Pons (tissue), 1 donor: Measurements from ENCODE around the gene NONO.
"Not testable (repeated sequence)": the region's sequence is repeated elsewhere in the genome, so short reads cannot be mapped to it uniquely, and the experiment has no call there.

Experiments
- DNase-seq: peaks from one replicate; pipeline ENCODE4 v3.0.0-alpha.2; 2016; ENCODE audit warnings: low spot score

Gene NONO, protein sequence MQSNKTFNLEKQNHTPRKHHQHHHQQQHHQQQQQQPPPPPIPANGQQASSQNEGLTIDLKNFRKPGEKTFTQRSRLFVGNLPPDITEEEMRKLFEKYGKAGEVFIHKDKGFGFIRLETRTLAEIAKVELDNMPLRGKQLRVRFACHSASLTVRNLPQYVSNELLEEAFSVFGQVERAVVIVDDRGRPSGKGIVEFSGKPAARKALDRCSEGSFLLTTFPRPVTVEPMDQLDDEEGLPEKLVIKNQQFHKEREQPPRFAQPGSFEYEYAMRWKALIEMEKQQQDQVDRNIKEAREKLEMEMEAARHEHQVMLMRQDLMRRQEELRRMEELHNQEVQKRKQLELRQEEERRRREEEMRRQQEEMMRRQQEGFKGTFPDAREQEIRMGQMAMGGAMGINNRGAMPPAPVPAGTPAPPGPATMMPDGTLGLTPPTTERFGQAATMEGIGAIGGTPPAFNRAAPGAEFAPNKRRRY

DNA sequence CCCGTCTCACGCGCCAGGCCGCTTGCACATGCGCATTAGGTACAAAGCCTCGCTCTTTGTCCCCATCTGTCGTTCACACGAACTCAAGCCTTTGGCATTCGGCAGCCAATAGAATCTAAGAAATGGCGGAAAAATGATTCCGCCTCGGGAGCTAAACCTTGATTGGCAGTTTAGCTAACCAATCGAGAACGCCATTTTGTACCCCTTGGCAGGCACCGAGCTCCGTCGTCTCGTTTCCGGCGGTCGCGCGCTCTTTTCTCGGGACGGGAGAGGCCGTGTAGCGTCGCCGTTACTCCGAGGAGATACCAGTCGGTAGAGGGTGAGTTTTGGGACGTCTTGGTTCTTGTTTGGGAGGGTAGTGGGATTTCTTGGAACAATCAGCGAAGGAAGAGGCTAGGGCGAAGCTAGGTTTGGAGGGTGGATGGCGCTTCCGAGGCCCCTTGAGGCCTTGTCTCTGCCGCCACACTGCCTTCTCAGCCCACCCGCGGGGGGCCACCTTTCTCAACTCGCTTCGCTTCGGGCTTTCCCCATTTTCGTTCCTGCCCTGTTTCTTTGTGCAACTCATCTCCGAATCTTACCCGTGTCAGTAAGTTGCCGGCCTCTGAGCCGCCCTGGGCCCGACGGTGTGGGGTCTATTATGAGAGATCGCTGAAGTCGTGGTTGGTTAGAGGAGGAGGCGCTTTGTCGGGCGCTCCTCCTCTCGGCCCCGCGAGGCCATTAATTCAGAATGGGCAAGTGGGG lies at the start of gene NONO:
TSS of gene NONO (plus strand) at position 233 of the 741 bp plus-strand sequence. CDS start 7,003 bp downstream, outside the sequence.
- peak; percentile 99 for DNase-seq

DNA sequence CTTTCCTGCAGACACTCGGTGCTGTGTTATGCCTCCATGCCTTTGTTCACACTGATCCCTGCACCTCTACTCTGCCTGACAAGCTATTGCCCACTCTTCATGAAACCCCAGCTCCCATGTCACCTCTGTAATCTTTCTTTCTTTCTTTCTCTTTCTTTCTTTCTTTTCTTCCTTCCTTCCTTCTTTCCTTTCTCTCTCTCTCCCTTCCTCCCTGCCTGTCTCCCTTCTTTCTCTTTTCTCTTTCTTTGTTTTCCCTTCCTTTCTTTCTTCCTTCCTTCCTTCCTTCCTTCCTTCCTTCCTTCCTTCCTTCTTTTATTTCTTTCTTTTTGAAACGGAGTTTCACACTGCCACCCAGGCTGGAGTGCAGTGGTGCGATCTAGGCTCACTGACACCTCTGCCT lies 48.0 kb upstream of the NONO start:
- DNase-seq, result no peak

DNA sequence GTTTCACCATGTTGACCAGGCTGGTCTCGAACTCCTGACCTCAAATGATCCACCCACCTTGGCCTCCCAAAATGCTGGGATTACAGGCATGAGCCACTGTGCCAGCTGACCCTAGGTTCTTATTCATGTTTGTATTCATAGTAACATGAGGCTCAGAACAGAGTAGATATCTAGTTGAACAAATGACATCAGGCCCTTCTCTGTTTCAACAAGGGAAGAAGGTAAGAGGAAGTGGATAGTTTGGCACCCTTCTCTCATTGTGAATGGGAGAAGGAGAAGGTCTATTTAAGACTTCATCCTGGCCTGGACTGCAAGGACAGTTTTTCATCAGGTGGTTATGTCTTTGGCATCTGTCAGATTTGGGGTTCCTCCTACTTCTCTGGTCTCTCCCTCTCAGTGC lies 46.6 kb upstream of the NONO start:
- no peak for DNase-seq

DNA sequence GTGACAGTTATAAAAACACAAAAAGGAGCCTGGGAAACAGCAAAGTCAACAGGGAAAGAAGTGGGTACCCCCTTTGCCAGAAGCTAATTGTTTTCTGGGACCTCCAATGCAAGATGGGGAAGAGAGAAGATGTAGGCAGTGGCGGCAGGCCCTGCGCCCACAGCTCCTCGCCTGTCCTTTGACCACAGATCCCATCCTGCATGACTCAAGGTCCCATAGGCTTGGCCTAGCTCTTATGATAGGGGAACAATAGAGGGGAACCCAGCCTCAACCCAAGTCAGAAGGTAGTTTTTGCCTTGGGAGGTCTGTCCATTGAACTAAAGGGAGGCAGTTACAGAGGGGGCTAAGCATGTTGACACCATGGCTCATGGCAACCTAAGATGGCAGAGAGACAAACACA lies 43.7 kb upstream of the NONO start:
- DNase-seq, result no peak

DNA sequence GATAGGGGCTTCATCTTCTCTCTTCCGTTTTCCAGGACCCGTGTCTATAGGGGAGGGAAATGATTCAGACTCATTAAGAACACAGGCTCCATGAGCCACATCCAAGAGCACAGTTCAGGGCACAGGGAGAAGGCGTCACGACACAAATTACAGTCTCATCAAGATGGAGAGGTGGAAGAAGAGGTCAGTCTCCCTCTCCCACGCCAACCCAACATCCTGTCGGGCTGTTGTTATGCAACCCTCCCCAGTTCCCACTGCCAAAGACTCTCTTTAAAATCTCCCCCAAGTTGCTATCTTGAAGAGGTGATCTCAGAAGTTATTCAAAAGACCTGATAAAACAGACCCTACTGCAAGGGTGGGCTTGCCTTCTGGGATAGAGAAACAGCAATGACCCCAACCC lies 42.1 kb upstream of the NONO start:
- DNase-seq, result no peak

DNA sequence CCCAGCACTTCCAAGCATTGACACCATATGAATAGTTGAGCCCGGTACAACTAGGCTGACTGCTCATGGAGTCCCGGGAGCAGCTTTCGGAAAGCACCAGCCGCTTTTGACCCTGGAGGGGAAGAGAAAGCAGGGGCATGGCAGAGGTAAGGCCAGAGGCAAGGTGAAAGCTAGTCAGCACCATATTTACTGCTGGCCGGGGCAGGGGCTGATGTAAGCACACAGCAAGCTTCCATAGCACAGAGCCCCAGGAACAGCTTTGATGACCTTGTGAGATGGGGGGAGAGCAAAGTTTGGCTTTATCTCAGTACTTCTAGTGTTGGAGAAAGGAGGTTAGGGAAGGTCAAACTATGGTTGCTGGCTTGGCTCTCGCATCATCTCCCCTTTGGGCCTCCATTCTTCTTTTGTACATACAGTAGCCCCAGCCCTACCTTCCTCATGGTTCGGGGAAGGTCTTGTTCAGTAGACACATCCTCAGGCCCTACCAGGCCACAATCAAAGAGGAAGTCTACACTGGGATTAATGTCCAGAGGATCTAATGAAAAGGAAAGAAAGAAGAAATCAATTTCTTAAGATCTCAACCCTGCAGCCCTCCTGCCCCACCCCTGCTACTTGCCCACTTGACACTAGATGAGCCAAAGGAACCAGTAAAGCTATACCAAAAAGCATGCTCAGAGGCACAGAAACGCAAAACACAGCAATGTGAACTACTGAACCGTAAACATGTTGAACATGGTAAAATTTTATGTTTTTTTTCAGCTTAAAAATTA lies 38.9 kb upstream of the NONO start:
- DNase-seq, result no peak

DNA sequence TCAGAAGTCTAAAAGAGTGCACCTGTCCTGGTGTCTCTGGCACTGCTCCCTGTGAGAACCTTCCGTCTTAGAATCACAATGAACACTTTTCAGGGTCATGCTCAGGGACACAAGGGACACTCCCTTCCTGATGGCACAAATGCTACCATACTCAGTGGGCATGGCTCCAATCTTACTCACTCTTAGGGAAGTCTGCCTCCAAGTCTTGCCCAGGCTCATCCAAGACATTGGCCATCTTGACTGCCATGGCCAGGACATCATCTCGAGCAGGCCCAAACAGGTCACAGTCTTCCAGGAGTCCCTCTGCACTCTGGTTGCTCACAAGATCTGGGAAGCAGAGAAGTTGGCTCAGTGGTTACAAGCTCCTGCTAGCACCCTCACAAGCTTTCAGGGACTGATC lies 38.3 kb upstream of the NONO start:
- no peak for DNase-seq

DNA sequence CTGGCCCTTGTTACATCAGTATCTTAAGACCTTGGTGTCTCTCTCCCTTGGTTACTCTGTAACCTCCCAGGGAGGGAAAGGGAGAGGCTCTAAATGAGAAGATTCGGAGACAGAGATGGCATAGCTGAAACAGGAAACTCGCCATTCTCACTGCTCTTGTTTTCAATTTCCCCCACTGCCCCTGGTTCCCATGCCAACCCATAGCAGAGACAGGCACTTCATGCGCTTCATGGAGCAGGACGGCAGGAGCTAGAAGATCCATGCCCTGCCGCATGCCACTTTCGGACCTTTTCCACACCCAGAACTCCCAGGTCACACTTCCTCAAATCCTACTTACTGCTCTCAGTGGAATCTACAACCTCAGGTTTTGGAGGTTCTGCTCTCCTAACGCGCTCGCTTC lies 32.6 kb upstream of the NONO start:
- no peak for DNase-seq

DNA sequence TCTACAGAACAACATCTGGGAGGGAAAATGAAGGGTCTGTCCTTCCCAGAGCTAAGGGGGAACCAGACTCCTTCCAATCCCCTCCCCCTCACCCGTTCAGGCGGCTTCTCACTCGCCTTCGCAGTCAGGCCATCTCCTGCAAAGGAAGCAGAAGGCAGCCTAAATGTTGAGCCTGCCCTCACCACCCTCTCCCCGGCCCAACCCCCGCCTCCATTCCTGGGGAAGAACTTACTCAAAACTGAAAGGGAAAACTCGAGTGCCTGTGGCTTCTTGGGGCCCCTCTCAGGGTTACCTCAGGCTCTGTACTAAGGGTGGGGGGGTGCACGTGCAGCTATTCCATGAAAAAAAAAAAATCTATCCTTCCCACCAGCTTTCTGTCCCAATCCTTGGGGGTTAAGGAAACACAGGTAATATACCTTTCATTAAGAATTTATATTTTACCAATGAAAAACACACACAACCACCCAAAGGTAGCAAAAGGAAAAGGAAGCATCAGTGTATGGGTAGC lies 31.9 kb upstream of the NONO start:
- DNase-seq, result no peak

DNA sequence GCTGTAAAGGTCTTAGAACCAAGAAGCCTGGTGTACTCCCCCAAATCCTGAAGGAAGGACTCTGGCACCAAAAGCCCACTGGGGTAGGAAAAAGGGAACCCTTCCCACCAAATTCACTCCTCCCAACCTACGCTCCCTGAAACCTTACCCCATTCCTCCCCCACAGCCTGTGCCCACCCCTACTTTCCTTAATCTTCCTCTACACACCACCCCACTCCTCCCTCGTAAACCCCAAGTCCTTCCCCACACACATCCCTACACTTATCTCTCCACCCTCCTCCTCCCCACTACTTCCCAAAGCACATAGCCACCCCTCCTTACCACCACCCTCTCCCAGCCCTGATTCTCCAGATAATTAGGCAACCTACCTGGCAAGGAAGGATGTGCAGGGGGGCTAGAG lies 31.2 kb upstream of the NONO start:
- no peak for DNase-seq

DNA sequence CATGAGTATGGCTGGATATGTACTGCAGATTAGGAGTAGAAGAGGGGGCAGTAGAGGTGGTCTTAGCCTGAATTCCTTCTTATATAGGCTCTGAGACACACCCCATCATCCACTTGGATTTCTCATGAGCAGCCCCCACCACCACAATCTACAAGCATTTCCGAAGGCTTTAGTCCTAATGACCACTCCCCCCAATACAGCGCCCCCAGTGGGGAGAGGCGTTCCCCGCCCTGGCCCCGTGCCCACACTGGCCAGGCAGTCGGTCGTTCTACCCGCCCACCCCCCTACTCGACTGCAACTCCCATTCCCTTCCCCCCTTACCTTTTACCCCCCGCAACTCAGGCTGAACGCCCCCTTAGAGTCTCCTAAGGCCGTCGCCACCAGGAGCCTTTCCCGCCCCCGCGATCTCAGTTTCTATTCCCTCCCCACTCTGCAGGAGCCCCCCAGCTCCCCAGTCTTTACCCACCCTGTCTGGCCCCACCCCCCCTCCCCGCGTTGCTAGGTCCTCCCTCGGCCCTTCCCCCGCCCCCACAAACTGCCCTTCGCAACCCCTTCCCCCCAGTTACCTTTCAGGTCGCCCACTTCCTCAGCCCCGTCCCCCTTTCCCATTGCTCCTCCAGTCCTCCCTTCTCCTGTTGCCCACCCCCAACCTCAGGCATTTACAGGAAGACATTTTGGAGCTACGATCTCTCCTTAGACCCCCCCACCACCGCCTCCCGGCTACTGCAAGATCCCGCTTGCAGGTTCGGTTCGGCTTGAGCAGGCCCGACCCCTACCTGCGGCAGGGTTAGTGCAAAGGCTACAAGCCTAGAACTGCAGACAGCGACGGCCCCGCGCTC lies 30.0 kb upstream of the NONO start:
- no peak for DNase-seq

DNA sequence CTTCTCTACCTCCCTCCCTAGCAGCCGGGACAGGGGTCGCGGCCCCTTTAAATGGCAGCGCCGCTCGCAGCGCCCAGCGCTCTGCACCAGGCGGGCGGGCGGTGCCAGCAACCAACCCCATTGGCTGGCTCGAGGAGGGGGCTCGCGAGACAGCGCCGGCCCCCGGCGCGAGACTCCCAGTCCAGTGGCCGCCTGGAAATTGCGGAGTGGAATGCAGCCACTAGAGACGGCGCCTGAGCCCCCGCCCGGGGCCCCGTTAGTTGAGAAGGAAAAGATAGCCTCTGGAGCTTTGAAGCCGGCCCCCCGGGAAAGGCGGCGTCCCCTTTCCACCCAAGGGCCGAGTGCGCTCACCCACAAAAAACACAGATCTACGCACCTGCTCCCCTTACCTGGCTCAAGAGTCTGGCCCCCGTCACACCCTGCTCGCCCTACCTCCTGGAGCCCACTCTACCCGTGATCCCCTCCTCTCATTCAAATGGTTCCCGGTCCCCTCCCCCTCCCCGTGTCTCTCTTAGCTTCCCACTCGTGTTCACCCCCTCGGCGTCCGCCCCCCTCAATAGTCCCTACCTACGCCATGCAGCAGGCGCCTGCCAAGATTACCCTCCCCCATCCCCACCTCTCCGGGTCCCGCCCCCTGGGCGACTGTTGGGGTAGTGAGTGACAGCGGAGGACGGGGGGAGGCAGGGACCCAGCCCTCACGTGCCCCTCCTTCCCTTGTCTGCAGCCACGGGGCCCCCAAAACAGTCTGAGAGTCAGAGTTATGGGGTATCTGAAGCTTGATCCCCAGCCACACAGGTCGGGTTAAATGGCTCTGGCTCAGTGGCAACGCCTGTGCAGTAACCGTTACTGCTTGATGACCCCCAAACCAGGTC lies 29.1 kb upstream of the NONO start, which contains the start of gene ZMYM3:
TSS of gene ZMYM3 (minus strand) at position 49 of the 872 bp plus-strand sequence. CDS start 885 bp downstream, outside the sequence.
- peak; percentile 68 for DNase-seq

DNA sequence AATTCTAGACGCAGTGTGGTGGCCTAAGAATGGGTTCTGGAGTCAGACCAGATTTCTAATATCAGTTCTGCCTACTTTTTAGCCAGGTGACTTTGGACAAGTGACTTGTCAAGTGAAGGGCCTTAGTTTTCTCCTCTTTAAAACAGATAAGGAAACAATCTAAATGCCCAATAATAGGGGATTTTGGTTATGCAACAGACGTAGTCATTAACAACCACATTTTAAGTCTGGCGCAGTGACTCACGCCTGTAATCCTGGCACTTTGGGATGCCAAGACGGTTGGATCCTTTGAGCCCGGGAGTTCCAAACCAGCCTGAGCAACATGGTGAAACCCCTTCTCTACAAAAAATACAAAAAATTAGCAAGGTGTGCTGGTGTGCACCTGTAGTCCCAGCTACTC lies 27.4 kb upstream of the NONO start:
- DNase-seq, result no peak

DNA sequence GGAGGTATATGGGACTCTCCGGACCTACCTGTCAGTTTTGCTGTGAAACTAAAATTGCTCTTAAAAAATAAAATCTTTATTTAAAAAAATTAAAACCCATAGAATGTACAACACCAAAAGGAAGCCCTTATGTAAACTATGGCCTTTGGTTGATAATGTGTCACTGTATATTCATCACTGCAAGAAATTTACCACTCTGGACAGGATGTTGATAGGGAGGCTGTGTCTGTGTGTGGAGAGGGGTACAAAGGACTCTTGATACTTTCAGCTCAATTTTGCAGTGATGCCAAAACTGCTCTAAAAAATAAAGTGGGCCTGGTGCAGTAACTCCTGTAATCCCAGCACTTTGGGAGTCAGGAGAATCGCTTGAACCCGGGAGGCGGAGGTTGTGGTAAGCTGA lies 26.6 kb upstream of the NONO start:
- no peak for DNase-seq

DNA sequence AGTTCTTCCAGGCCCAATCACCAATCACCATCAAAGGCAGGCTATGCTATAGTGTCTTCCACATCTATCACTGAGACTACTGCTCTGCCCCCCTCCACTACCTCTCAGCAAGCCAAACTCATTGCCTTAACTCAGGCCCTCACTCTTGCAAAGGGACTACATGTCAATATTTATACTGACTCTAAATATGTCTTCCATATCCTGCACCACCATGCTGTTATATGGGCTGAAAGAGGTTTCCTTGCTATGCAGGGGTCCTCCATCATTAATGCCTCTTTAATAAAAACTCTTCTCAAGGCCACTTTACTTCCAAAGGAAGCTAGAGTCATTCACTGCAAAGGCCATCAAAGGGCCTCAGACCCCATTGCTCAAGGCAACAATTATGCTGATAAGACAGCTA lies 14.8 kb upstream of the NONO start:
- not testable (repeated sequence) for DNase-seq

DNA sequence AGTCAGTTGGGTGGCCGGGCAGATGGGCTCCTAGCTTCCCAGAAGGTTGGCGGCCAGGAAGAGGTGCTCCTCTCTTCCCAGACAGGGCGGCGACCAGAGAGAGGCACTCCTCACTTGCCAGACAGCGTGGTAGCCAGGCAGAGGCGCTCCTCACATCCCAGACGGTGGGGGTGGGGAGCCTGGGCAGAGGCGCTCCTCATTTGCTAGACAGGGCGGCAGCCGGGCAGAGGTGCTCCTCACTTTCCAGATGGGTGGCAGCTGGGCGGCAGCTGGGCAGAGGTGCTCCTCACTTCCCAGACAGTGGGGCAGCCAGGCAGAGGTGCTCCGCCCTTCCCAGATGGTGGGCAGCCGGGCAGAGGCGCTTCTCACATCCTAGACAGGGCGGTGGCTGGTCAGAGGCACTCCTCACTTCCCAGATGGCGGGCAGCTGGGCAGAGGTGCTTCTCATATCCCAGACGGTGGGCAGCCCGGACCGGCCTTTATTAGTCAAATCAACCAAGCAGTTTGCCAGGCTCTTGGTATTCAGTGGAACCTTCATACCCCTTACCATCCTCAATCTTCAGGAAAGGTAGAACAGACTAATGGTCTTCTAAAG lies 13.5 kb upstream of the NONO start:
- DNase-seq, result no peak

DNA sequence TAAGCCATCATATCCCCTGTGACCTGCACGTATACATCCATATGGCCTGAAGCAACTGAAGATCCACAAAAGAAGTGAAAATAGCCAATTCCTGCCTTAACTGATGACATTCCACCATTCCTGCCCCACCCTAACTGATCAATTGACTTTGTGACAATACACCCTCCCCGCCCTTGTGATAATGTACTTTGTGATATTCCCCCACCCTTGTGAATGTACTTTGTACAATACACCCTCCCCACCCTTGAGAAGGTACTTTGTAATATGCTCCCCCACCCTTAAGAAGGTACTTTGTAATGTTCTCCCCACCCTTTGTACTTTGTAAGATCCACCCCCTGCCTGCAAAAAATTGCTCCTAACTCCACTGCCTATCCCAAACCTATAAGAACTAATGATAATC lies 11.1 kb upstream of the NONO start:
- not testable (repeated sequence) for DNase-seq

DNA sequence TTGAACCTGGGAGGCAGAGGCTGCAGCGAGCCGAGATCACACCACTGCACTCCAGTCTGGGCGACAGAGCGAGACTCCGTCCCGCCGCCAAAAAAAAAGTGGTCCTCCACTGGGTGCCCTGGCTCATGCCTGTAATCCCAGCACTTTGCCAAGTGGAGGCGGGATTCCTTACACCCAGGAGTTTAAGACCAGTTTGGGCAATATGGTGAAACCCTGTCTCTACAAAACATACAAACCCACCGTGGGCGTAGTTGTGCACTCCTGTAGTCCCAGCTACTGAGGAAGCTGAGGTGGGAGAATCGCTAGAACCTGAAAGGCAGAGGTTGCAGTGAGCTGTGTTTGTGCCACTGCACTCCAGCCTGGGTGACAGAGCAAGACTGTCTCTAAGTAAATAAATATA lies 2.1 kb upstream of the NONO start:
- DNase-seq, result not testable (repeated sequence)

DNA sequence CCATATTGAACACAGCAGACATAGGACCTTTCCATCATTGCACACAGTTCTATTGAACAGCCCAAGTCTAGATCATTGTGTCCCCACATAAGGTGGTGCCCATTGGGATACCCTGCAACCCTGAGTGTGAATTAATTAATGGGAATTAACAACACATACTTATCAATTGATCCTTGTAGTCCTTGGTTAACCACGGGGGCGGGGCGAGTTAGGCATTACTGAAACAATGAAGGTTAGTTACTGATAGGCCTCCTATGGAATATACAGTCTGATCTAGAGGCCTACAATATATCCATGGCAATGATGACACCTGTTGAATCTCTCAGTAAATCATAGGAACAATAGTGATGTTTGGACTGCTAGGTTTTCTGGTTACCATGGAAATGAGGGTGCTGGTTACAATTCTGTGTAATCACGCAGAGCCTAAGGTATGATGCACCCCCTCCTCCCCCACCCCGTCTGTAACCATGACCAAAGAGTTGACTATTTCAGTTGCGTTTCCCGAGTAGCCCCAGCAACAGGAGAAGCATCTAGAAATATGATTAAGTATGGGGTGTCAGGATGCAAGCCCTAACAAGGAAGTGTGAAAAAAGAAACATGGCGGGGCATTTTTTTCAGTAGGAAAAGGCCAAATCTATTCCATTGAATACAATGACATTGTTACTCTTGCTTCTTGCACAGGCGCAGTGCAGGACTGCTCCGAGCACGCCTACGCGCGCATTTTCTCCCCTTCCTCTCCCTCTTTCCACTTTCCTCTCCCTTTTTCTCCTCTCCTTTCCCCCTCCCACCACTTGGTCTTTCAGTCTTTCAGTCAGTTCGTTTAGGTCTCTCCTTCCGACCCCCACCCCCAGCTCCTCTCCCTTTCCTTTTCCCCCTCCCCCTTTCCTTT lies 677 bp upstream of the NONO start:
- DNase-seq, result no peak
